ENCODE data around the gene NDUFB4.
A peak's percentile ranks its signal among the peaks of the same experiment; 100 is the strongest.
"Not testable (repeated sequence)": the region's sequence is repeated elsewhere in the genome, so short reads cannot be mapped to it uniquely, and the experiment has no call there.

Gene NDUFB4

GRCh38 chr3:120569222-120570057 is 26.7 kb upstream of the NDUFB4 start:
- DNase-seq (ENCODE audit: low spot score) = no peak

GRCh38 chr3:120572027-120572426 is 24.1 kb upstream of the NDUFB4 start:
- DNase-seq (ENCODE audit: low spot score) = no peak

GRCh38 chr3:120587332-120587975 is 8.7 kb upstream of the NDUFB4 start:
- no peak for DNase-seq (ENCODE audit: low spot score)

GRCh38 chr3:120595788-120596115 is 384 bp upstream of the NDUFB4 start:
- no peak for DNase-seq (ENCODE audit: low spot score)

- no peak for DNase-seq (ENCODE audit: low spot score)
Observed at GRCh38 chr3:120596853-120597223, 702 bp downstream of the NDUFB4 start.

- no peak for DNase-seq (ENCODE audit: low spot score)
Observed at GRCh38 chr3:120597445-120598049, 1.4 kb downstream of the NDUFB4 start.

GRCh38 chr3:120599211-120599610 is 3.1 kb downstream of the NDUFB4 start:
- no peak for DNase-seq (ENCODE audit: low spot score)

- no peak for DNase-seq (ENCODE audit: low spot score)
Observed at GRCh38 chr3:120601554-120601953, 5.4 kb downstream of the NDUFB4 start.

GRCh38 chr3:120602682-120603081 is 6.5 kb downstream of the NDUFB4 start:
- no peak for DNase-seq (ENCODE audit: low spot score)

GRCh38 chr3:120604382-120604781 is 8.2 kb downstream of the NDUFB4 start:
- no peak for DNase-seq (ENCODE audit: low spot score)

- DNase-seq (ENCODE audit: low spot score) = no peak
Observed at GRCh38 chr3:120604784-120605183, 8.6 kb downstream of the NDUFB4 start.

- no peak for DNase-seq (ENCODE audit: low spot score)
Observed at GRCh38 chr3:120608506-120608905, 12.4 kb downstream of the NDUFB4 start.

GRCh38 chr3:120614765-120615164 is 18.6 kb downstream of the NDUFB4 start:
- DNase-seq (ENCODE audit: low spot score) = no peak

- DNase-seq (ENCODE audit: low spot score) = no peak
Observed at GRCh38 chr3:120615847-120616609, 19.9 kb downstream of the NDUFB4 start.

GRCh38 chr3:120616745-120617144 is 20.6 kb downstream of the NDUFB4 start:
- DNase-seq (ENCODE audit: low spot score) = not testable (repeated sequence)

GRCh38 chr3:120622457-120622856 is 26.3 kb downstream of the NDUFB4 start:
- no peak for DNase-seq (ENCODE audit: low spot score)

- DNase-seq (ENCODE audit: low spot score) = peak; percentile 58
Observed at GRCh38 chr3:120622870-120623726, 27.0 kb downstream of the NDUFB4 start.

- no peak for DNase-seq (ENCODE audit: low spot score)
Observed at GRCh38 chr3:120623727-120624093, 27.6 kb downstream of the NDUFB4 start.

- DNase-seq (ENCODE audit: low spot score) = no peak
Observed at GRCh38 chr3:120625159-120625586, 29.0 kb downstream of the NDUFB4 start.

- no peak for DNase-seq (ENCODE audit: low spot score)
Observed at GRCh38 chr3:120634539-120634938, 38.4 kb downstream of the NDUFB4 start.

- DNase-seq (ENCODE audit: low spot score) = no peak
Observed at GRCh38 chr3:120636795-120637401, 40.8 kb downstream of the NDUFB4 start.

Data from LoVo (cell line).